ENCODE measurements around the gene PROS1.
"Not testable (repeated sequence)": the region's sequence is repeated elsewhere in the genome, so short reads cannot be mapped to it uniquely, and the experiment has no call there.

PROS1 gene

GRCh38 chr3:93969443-93969842 lies 4.3 kb downstream of the PROS1 start:
- DNase-seq, result no peak

- DNase-seq, result not testable (repeated sequence)
These were observed 8.6 kb downstream of the PROS1 start for GRCh38 chr3:93965106-93965505.

- DNase-seq, result no peak
These were observed 10.9 kb downstream of the PROS1 start for GRCh38 chr3:93962798-93963197.

DNA sequence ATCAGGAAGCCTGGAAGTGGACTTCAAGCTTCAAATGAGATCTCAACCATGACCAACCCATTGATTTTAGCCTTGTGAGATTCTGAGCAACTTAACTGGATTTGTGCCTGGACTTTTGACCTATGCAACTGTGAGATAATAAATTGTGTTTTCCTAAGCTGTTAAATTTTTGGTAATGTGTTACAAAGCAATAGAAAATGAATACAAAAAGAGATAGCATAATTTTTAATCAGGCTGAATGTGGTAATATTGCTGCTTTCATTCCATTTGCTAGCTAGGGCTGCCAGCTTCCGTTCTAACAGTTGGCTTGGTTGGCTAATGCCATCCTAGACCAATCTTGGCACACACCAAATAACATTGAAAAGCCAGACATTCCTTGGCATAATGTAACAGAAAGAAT lies 12.2 kb downstream of the PROS1 start:
- DNase-seq, result no peak

DNA sequence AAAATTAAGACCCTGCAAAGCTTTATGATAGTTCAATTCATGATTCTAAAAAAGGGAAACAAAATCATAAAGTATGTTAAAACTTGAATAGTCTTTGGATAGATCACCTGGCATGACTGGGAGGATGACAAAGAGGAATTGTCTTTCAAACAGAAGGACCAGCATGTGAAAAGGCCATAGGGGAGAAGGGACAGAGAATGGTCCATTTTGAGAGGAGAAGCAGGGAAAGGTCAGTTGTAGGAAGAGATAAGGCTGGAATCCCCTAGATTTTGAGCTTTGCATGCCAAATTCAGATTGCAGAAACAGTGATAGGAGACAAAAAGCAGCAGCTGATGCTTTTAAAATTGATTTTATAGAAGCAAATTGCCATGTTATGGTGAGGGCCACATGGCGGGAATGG lies 12.7 kb downstream of the PROS1 start:
- DNase-seq, result no peak

DNA sequence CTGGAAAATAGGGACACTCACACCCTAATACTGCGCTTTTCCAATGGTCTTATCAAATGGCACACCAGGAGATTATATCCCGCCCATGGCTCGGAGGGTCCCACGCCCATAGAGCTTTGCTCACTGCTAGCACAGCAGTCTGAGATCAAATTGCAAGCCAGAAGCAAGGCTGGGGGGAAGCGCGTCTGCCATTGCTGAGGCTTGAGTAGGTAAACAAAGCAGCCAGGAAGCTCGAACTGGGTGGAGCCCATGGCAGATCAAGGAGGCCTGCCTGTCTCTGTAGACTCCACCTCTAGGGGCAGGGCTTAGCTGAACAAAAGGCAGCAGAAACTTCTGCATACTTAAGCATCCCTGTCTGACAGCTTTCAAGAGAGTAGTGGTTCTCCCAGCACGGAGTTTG lies 23.7 kb downstream of the PROS1 start:
- DNase-seq, result not testable (repeated sequence)

GRCh38 chr3:93937485-93937884 lies 36.2 kb downstream of the PROS1 start:
- not testable (repeated sequence) for DNase-seq

DNA sequence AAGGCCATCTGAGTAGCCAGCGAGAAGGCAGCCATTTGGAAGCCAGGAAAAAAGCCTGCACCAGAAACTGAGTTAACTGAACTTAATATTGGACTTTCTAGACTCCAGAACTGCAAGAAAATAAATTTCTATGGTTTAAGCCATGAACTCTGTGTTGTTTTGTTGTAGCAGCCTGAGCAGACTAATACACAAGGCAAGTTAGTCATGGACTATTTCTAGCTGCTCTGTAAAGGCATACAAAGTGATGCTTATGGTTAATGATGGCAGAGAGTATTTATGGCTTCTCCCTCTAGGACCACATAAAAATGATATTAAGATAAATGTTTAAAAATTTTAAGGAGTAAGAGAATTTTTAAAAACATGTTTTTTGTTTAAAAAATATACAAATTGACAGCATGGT lies 37.1 kb downstream of the PROS1 start:
- no peak for DNase-seq

DNA sequence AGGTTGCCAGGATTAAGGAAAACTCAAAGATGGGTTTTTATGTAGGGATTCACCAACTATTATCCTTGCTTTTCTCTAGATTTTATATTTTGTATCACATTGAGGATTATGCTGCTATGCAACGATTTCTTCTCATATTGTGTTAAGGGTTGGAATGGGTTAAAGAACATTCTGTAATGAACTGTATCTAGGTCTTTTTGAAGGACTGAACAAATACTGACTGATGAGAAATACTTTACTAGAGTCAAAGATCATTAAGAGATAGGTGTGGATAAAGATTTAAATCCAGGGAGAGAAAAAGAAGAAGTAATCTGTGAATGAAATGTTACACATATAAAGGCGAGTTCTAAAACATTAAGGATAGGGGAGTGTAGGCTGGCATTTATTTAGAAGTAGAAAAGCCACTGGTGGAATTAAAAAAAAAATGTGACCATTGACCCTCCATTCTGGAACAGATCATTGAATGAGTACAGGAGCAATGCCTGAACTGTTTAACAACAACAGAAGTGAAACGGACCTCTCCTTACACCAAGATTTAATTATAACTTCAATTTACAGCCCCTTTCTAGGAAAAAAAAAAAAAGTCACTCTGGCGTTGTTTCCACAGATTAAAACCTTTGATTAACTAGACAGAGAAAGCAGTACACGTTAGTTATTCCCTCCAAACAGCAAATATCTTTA lies 39.2 kb downstream of the PROS1 start:
- DNase-seq, result no peak

DNA sequence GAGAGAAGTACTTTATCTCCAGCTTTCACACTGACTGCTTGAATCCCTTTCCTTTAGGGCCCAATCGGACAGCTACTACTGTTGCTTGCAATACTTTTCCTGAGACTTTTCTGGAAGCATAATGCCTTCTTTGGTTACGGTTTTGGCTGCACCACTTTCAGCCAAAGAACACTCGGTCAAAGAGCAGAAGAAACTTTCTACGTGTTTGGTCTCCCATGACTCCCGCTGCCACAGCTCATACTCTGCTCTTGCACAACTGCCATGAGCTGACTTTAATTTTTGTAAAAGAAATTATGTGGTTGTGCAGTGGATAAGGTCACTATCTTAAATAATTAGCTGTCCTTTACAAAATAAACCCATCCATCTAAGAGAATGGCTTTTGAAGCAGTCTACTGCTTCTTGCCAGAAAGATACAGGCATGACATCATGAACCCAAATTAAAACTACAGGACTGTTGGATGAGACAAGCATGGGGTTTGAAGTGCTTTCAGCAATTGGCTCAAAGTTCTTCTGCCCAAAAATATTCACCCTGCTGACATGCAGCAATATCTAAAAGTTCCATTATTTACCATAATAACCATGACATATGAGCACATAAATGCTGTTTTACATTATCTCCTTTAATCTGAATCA lies 42.0 kb downstream of the PROS1 start:
- DNase-seq, result no peak

GRCh38 chr3:93930041-93930440 lies 43.7 kb downstream of the PROS1 start:
- DNase-seq, result no peak

DNA sequence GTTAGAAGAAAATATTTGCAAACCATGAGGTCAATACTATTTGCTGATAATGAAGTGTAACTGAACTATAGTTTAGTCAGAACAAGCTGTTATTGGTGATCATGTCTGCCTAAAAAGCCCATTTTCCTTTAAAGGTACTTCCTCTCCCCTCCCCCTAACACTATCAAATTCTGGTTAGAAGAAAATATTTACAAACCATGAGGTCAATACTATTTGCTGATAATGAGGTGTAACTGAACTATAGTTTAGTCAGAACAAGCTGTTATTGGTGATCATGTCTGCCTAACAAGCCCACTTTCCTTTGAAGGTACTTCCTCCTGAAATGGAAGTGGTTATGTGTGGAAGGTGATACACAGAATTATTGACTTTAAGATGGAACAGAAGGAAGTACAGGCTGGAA lies 46.9 kb downstream of the PROS1 start:
- no peak for DNase-seq

DNA sequence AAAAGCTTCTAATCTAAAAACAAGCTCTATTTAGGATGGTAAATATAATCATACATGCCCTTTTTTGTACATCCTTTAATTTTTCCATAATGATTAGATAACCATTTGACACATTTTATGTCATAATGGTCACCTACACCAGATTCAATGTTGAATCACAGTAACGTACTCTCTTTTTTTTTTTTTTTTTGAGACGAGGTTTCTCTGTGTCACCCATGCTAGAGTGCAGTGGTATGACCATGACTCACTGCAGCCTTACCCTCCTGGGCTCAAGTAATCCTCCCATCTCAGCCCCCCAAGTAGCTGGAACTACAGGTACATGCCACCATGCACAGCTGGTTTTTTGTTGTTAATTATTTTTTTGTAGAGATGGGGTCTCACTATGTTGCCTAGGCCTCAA lies 49.2 kb downstream of the PROS1 start:
- no peak for DNase-seq

DNA sequence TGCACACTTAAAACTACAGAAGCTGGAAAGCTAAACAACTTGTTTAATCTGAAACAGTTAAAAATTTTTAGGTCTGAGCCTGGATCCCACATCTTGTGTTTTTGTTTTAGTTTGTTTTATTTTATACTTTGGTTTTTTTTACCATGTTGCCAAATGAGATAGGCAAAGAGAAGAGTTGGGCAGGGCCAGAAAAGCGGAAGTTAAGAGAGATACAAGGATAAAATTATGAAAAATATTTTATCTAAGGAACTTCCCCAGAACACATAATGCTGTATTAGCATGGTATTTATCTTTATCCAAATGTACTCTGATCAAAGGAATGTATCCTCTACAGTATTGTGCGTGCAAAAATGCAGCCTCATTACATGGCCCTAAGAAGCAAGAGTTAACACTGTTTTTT lies 50.7 kb downstream of the PROS1 start:
- DNase-seq, result no peak

GRCh38 chr3:93917546-93918029 lies 56.1 kb downstream of the PROS1 start:
- DNase-seq, result not testable (repeated sequence)

DNA sequence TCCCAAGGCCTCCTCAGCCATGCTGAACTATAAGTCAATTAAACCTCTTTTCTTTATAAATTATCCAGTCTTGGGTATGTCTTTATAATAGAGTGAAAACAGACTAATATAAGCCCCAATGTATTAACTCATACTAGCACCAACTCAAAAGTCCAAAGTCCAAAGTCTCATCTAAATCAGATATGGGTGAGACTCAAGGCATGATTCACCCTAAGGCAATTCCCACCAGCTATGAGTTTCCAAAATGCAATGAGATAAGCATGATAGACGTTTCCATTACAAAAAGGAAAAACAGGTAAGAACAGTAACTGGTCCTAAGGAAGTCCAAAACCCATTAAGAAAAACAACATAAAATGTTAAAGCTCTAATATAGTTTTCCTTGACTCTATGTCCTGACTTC lies 60.1 kb downstream of the PROS1 start:
- not testable (repeated sequence) for DNase-seq

DNA sequence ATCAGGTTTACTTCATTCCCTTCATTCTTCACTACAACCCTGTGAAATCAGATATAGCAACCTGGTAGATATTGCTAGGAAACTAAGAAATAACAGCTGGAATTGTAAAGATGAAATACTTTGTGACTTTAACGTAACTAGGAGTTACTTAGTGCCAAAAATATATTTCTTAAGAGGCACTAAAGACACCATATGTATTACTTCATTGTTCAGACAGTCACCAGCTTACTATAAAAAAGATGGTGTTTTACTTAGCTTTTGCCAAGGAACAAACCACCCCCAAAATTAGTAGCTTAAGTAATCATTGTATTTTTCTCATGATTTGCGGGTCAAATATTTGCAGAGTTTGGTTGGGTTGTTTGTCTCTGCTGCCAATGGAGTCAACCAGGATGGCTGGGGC lies 62.5 kb downstream of the PROS1 start:
- DNase-seq, result no peak

- no peak for DNase-seq
These were observed 63.6 kb downstream of the PROS1 start for GRCh38 chr3:93910097-93910496.

DNA sequence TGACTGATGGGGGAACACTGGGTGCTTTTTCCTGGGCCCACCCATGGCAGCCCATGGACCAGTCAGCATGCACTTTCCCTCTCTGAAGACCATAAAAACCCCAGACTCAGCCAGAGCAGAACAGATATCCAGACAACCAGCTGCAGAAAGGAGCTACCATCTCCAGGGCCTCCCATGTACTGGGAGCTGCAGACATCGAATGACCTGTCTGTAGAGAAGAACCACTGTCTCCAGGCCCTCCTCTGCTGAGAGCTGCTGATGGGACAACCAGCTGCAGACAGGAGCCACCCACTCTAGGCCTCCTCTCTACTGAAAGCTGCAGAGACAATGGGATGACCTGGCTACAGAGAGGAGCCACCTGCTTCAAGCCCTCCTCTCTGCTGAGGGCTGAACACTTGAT lies 66.6 kb downstream of the PROS1 start:
- DNase-seq, result no peak

DNA sequence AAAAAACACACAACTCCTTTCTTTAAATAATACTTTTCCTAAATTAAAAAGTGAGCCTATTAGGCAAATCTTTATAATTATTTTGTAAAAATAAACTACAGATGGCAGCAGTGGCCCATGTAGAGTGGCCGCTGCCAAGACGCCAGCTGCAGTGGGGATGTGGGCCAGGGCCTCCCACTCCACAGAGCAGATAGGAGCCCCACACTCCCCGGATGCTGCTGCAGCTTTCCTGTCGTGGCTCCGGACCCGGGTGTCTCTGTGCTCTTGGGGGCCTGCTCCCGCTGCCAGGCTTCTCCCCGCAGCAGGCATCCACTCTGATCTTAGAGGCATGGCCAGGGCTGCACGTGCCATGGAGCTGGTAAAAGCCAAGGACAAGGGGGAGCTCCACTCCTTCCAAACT lies 67.5 kb downstream of the PROS1 start:
- no peak for DNase-seq

DNA sequence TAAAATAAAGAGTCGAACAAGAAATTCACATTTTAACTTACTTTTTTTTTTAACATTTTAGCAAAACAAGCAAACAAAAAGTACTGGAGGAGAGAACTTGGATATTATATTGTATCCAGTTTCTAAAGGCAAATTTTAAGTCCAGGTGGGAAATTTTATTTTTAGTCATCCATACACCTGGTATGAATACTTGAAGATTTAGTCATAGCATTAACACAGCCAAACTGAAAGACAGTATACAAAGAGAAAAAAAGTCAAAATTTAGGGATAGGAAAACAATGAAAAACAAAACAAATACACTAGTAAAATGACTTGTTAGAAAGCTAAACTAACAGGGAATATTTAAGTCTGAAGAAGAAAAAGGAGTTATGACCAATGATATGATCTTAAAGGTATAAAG lies 69.1 kb downstream of the PROS1 start:
- no peak for DNase-seq

GRCh38 chr3:93878250-93879017 lies 95.3 kb downstream of the PROS1 start:
- DNase-seq, result not testable (repeated sequence)

DNA sequence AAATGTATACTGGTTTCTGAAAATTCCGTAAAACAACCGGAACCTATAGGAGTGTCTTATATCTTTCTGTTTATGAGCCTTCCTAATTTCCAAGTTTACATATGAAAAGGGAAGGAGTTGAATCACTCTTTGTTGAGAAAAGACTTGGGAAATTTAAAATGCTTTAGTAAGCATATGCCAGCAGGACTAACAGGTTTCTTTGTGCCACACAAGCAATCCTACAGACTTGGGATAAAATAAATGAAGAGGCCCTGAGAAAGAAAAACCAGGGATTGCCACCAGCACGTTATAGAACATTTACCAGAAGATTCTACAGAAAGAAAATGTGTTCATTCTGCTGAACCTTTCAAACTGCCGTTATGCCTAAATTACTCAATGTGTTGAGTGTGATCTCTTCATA lies 96.3 kb downstream of the PROS1 start:
- not testable (repeated sequence) for DNase-seq

GRCh38 chr3:93873412-93873811 lies 100.3 kb downstream of the PROS1 start:
- not testable (repeated sequence) for DNase-seq

Measured in NCI-H1436 treated with DMSO at 0.1 percent for 48 hours (cell line).